Testis (tissue), 2 donors: ENCODE results near the gene HOXC12.

Experiments used
- POLR2A ChIP-seq: fragments of 450-650 bp; IDR thresholded peaks from one replicate; pipeline ENCODE4 v1.6.1; 2017; ENCODE audit warnings: antibody characterized with exemption, mild to moderate bottlenecking, moderate library complexity
- TF ChIP-seq, protein P1 (sequence below), 3 experiments: fragments of 450-650 bp in 2 of 3; fragments of 200-600 bp in 1 of 3; sonication (generic) in 1 of 3; IDR thresholded peaks; one replicate each; pipeline ENCODE4 v1.5.1; 2016 to 2019; ENCODE audit warnings: antibody characterized with exemption in 3 of 3, mild to moderate bottlenecking in 2 of 3, moderate library complexity in 1 of 3

DNA sequence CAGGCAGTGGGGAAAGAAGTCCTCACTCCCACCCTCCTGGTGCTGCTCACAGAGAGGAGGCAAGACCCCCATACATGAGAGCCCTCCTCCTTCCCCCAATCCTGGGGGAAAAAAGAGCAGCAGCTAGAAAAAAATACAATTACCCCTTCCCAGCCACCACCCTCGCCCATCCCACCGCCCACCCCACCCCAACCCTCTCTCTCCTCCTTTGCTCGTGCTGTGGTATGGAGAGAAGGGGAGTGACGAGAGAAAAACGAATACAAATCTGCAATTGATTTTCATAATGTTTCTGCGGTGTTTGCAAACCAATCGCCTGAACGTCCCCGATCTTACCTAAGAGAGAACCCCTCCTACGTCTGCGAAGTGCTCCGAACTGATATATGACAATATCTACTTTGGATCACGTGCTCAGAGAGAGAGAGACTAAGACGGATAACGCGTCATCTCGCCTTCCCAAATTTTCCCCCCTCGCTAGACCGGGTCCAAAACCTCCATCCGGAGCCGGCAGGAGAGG lies 18.1 kb downstream of the HOXC12 start, which contains the start of gene HOXC11:
- TF ChIP-seq, protein P1, sequence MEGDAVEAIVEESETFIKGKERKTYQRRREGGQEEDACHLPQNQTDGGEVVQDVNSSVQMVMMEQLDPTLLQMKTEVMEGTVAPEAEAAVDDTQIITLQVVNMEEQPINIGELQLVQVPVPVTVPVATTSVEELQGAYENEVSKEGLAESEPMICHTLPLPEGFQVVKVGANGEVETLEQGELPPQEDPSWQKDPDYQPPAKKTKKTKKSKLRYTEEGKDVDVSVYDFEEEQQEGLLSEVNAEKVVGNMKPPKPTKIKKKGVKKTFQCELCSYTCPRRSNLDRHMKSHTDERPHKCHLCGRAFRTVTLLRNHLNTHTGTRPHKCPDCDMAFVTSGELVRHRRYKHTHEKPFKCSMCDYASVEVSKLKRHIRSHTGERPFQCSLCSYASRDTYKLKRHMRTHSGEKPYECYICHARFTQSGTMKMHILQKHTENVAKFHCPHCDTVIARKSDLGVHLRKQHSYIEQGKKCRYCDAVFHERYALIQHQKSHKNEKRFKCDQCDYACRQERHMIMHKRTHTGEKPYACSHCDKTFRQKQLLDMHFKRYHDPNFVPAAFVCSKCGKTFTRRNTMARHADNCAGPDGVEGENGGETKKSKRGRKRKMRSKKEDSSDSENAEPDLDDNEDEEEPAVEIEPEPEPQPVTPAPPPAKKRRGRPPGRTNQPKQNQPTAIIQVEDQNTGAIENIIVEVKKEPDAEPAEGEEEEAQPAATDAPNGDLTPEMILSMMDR (IDR thresholded peaks at IDR 0.05): no peak
- TF ChIP-seq POLR2A: no peak
